Smooth muscle cell of the brain vasculature (primary cell): ENCODE results near the gene POLK.

Experiments used
- DNase-seq: peaks from one replicate; pipeline ENCODE4 v3.0.0-alpha.2; 2012; ENCODE audit warnings: low read depth, low spot score

Gene POLK

GRCh38 chr5:75648712-75649111 is 137.0 kb downstream of the POLK start:
- no peak for DNase-seq
